Cardiac muscle cell (in vitro differentiated cells and primary cell): ENCODE results near the gene LCN10. TPM values are rescaled to one million over a fixed set of nuclear protein-coding genes. Genes with fewer than 3 reads are reported as not detected.

ENCODE experiments used
- DNase-seq, 2 donors: peaks; one replicate each; pipeline versions ENCODE4 v3.0.0 to v3.0.0-alpha.2; 2010 to 2017; ENCODE audit warnings: low read depth in 1 of 2, low spot score in 1 of 2
- H3K27ac ChIP-seq: fragments of 200-600 bp; sonication (generic); 2 replicates; pipeline ENCODE4 v1.5.1; 2016
- H3K27me3 ChIP-seq: fragments of 200-600 bp; sonication (generic); 2 replicates; pipeline ENCODE4 v1.6.0; 2016; ENCODE audit warnings: control low read depth
- H3K36me3 ChIP-seq: fragments of 200-600 bp; sonication (generic); 2 replicates; pipeline ENCODE4 v1.5.1; 2016; ENCODE audit warnings: control low read depth
- H3K4me1 ChIP-seq: fragments of 200-600 bp; sonication (generic); 2 replicates; pipeline ENCODE4 v1.8.1; 2017; ENCODE audit warnings: low read depth, mild to moderate bottlenecking, mixed run types
- H3K4me3 ChIP-seq: fragments of 200-600 bp; sonication (generic); 2 replicates; pipeline ENCODE4 v1.5.1; 2016; ENCODE audit warnings: mild to moderate bottlenecking
- H3K9me3 ChIP-seq: fragments of 200-600 bp; sonication (generic); 2 replicates; pipeline ENCODE4 v1.5.1; 2017; ENCODE audit warnings: low read depth, mild to moderate bottlenecking, control low read depth
- CTCF ChIP-seq: IDR thresholded peaks from 2 replicates; pipeline ENCODE4 v1.5.1; 2012; ENCODE audit warnings: low read depth, mild to moderate bottlenecking, low read length
- polyA plus RNA-seq: library from polyadenylated mRNA; unstranded; fragments of >200 nt; fragmentation: Nextera tagmentation; extraction: Ambion mirVana; gene quantifications from 2 replicates; pipeline ENCODE4 v1.2.1, GENCODE V29; 2016
- total RNA-seq: library from RNA; depleted of rRNA; stranded (reverse); fragments of >200 nt; gene quantifications from 2 replicates; pipeline ENCODE4 v1.2.3, GENCODE V29; 2016

Gene LCN10
- total and polyA plus RNA-seq, 2 experiments from 2014 or later: 0.63 to 0.71 TPM

- H3K4me3 ChIP-seq: no peak overlapping the region
- DNase-seq: no peak
- H3K9me3 ChIP-seq: no peaks in the 10 kb centered on the region
- H3K36me3 ChIP-seq: no peaks in the 10 kb centered on the region
- H3K27me3 ChIP-seq: no peaks in the 10 kb centered on the region
- H3K27ac ChIP-seq: no peak overlapping the region
- TF ChIP-seq CTCF: no peak
- peaks cover 4% of the 10 kb centered on the region for H3K4me1 ChIP-seq
These were observed 22.3 kb upstream of the LCN10 start for GRCh38 chr9:136765041-136765440.

GRCh38 chr9:136764301-136764891 is 21.7 kb upstream of the LCN10 start, which contains the start of gene LCN15:
Gene LCN15 (minus strand): TSS chr9:136764518. CDS start chr9:136764488, 30 bp downstream.
- Histone ChIP-seq H3K27ac (no peak within 1 kb of the TSS), H3K4me3 (no peak within 1 kb of the TSS)

GRCh38 chr9:136763649-136764035 is 20.9 kb upstream of the LCN10 start:
- H3K4me1 ChIP-seq: peaks cover 4% of the 10 kb centered on the region
- no peak overlapping the region for H3K4me3 ChIP-seq
- no peak overlapping the region for H3K27ac ChIP-seq
- H3K36me3 ChIP-seq: no peaks in the 10 kb centered on the region
- DNase-seq: no peak
- no peak for TF ChIP-seq CTCF
- no peaks in the 10 kb centered on the region for H3K9me3 ChIP-seq
- H3K27me3 ChIP-seq: no peaks in the 10 kb centered on the region

More at GRCh38 chr9:136764301-136764891, 21.7 kb upstream of the LCN10 start, which contains the start of gene LCN15:
- TF ChIP-seq CTCF: no peak
- no peaks in the 10 kb centered on the region for H3K27me3 ChIP-seq
- peaks cover 4% of the 10 kb centered on the region for H3K4me1 ChIP-seq
- no peaks in the 10 kb centered on the region for H3K36me3 ChIP-seq
- no peak for DNase-seq
- no peaks in the 10 kb centered on the region for H3K9me3 ChIP-seq

- Histone ChIP-seq H3K4me1 (peaks cover 4% of the 10 kb centered on the region), H3K36me3 (no peaks in the 10 kb centered on the region), H3K4me3 (no peak overlapping the region), H3K27ac (no peak overlapping the region), H3K9me3 (no peaks in the 10 kb centered on the region), H3K27me3 (no peaks in the 10 kb centered on the region)
- TF ChIP-seq CTCF: no peak
- DNase-seq: peak; percentile 36 to 94
These were observed 20.3 kb upstream of the LCN10 start for GRCh38 chr9:136762915-136763648.

GRCh38 chr9:136762221-136762691 is 19.5 kb upstream of the LCN10 start:
- H3K4me1 ChIP-seq: peaks cover 4% of the 10 kb centered on the region
- H3K4me3 ChIP-seq: no peak overlapping the region
- H3K27ac ChIP-seq: peak overlapping the region; percentile 64
- DNase-seq: no peak
- TF ChIP-seq CTCF: no peak
- H3K36me3 ChIP-seq: no peaks in the 10 kb centered on the region
- H3K27me3 ChIP-seq: no peaks in the 10 kb centered on the region
- no peaks in the 10 kb centered on the region for H3K9me3 ChIP-seq
